Endothelial cell of umbilical vein (primary cell): Measurements from ENCODE around the gene FXR1. TPM values are rescaled to one million over a fixed set of nuclear protein-coding genes. Genes with fewer than 3 reads are reported as not detected.

Experiments used
- BruUV-seq: library from RNA; stranded (reverse); fragments of 400-500 nt; replicated peaks from 2 replicates; lab custom pipeline; 2021; lab: Mats Ljungman, UMichigan
- CTCF ChIA-PET: fragments of 300-600, 350-600 bp; sonication (Branson Sonifier 250); formaldehyde crosslinking; loops from one replicate; lab custom pipeline; 2021; ENCODE audit warnings: antibody characterized with exemption, inconsistent platforms; lab: Charles Lee
- POLR2A ChIA-PET: fragments of 300-600, 350-600 bp; sonication (Branson Sonifier 250); formaldehyde crosslinking; loops from one replicate; lab custom pipeline; 2021; ENCODE audit warnings: antibody characterized with exemption, inconsistent platforms; lab: Charles Lee
- DNase-seq: peaks from one replicate; pipeline ENCODE4 v3.0.0-alpha.2; 2011; ENCODE audit warnings: low read depth, low spot score
- FAIRE-seq: peaks from 2 replicates; lab custom pipeline; 2011; peaks lifted over from hg19 to GRCh38; lab: Jason Lieb, UNC
- H2AFZ ChIP-seq: 2 replicates; pipeline ENCODE4 v1.6.0; 2012; ENCODE audit warnings: low read depth, low read length, control low read depth, inconsistent platforms
- H3K27ac ChIP-seq: 2 replicates; pipeline ENCODE4 v1.5.1; 2011; ENCODE audit warnings: low read depth, mild to moderate bottlenecking, control low read depth, low read length, moderate library complexity; ENCODE audit not compliant: insufficient read depth
- H3K27me3 ChIP-seq, 2 experiments: 2 replicates each; pipeline versions ENCODE4 v1.6.0 to v1.6.1; 2011; ENCODE audit warnings: low read length in 2 of 2, mixed read lengths in 1 of 2; ENCODE audit not compliant: control insufficient read depth in 2 of 2, insufficient read depth in 2 of 2
- H3K36me3 ChIP-seq, 2 experiments: 2 replicates in 1 of 2; 3 replicates in 1 of 2; pipeline ENCODE4 v1.5.1; 2011; ENCODE audit warnings: low read length in 2 of 2, mild to moderate bottlenecking in 1 of 2, moderate library complexity in 1 of 2; ENCODE audit not compliant: control insufficient read depth in 2 of 2, insufficient read depth in 2 of 2; ENCODE audit errors: extremely low read depth in 1 of 2
- H3K4me1 ChIP-seq: 3 replicates; pipeline ENCODE4 v1.5.1; 2011; ENCODE audit warnings: mild to moderate bottlenecking, low read length; ENCODE audit not compliant: control insufficient read depth, insufficient read depth; ENCODE audit errors: extremely low read depth
- H3K4me2 ChIP-seq: 2 replicates; pipeline ENCODE4 v1.6.1; 2011; ENCODE audit warnings: low read length, control low read depth, mixed read lengths; ENCODE audit not compliant: insufficient read depth
- H3K4me3 ChIP-seq, 3 experiments: fragments of 200-600 bp in 1 of 3; sonication (generic), shearing (Covaris generic) in 1 of 3; replicated peaks in 1 of 3; 2 replicates each; pipeline ENCODE4 v1.5.1; 2011 to 2016; ENCODE audit warnings: control low read depth in 3 of 3, low read length in 3 of 3, mild to moderate bottlenecking in 2 of 3, inconsistent platforms in 1 of 3, low read depth in 1 of 3, moderate library complexity in 1 of 3; ENCODE audit not compliant: insufficient read depth in 1 of 3
- H3K79me2 ChIP-seq: 2 replicates; pipeline ENCODE4 v1.6.0; 2012; ENCODE audit warnings: low read length, inconsistent platforms; ENCODE audit not compliant: control insufficient read depth, insufficient read depth
- H3K9ac ChIP-seq: replicated peaks from 2 replicates; pipeline ENCODE3; 2011; ENCODE audit warnings: low read length, control low read depth; ENCODE audit not compliant: insufficient read depth; ENCODE audit errors: extremely low read depth
- H3K9me1 ChIP-seq: replicated peaks from 3 replicates; pipeline ENCODE4 v1.6.0; 2011; ENCODE audit warnings: mild to moderate bottlenecking, low read length; ENCODE audit not compliant: control insufficient read depth, insufficient read depth; ENCODE audit errors: extremely low read depth
- H3K9me3 ChIP-seq: replicated peaks from 2 replicates; pipeline ENCODE4 v1.5.1; 2012; ENCODE audit warnings: low read length, inconsistent platforms; ENCODE audit not compliant: control insufficient read depth, insufficient read depth
- H4K20me1 ChIP-seq: replicated peaks from 2 replicates; pipeline ENCODE3; 2011; ENCODE audit warnings: mild to moderate bottlenecking, low read length; ENCODE audit not compliant: control insufficient read depth, insufficient read depth; ENCODE audit errors: extremely low read depth
- EZH2 ChIP-seq: IDR thresholded peaks from 2 replicates; pipeline ENCODE4 v1.6.1; 2012; ENCODE audit warnings: borderline replicate concordance, low read depth, mild to moderate bottlenecking, moderate library complexity, low read length, inconsistent platforms; ENCODE audit not compliant: severe bottlenecking
- FOS ChIP-seq: IDR thresholded peaks from 2 replicates; pipeline ENCODE4 v1.6.1; 2011; ENCODE audit warnings: mild to moderate bottlenecking, low read length, moderate library complexity, borderline replicate concordance; ENCODE audit not compliant: insufficient read depth
- GATA2 ChIP-seq: IDR thresholded peaks from 2 replicates; pipeline ENCODE4 v1.7.0; 2011; ENCODE audit warnings: low read depth, mild to moderate bottlenecking, moderate library complexity, mixed read lengths, low read length; ENCODE audit not compliant: insufficient read length, insufficient read depth
- JUN ChIP-seq: IDR thresholded peaks from 2 replicates; pipeline ENCODE4 v1.6.1; 2011; ENCODE audit warnings: borderline replicate concordance, low read depth; ENCODE audit not compliant: insufficient read length, insufficient read depth
- MYC ChIP-seq: IDR thresholded peaks from one replicate; pipeline ENCODE4 v1.6.1; 2011; ENCODE audit warnings: mild to moderate bottlenecking, low read depth, low read length
- POLR2A ChIP-seq: IDR thresholded peaks from 2 replicates; pipeline ENCODE4 v1.6.1; 2012; ENCODE audit warnings: low read depth, mild to moderate bottlenecking, control low read depth, low read length
- POLR2AphosphoS5 ChIP-seq: IDR thresholded peaks from 2 replicates; pipeline ENCODE4 v1.6.1; 2012; ENCODE audit warnings: low read depth, mild to moderate bottlenecking, control low read depth, low read length, moderate library complexity; ENCODE audit not compliant: insufficient read depth
- dilution Hi-C: fragments of 300-500 bp; cut with MboI; formaldehyde crosslinking; loops from one replicate; pipeline ENCODE4 v1.15.0; 2019; ENCODE audit warnings: low sequenced_read_pairs; ENCODE audit not compliant: extremely low pct_ligation_motif_present
- intact Hi-C: fragments of 100-400 bp; cut with micrococcal nuclease; formaldehyde crosslinking; loops from one replicate; pipeline ENCODE4 v1.10.0; 2022
- polyA plus RNA-seq, 4 experiments: library from polyadenylated mRNA; depleted of rRNA in 3 of 4; stranded (reverse) in 3 of 4; unstranded in 1 of 4; fragments of >200 nt; gene quantifications; 2 replicates each; pipeline versions ENCODE4 v1.2.1 to v1.2.3, GENCODE V29; 2011 to 2012; ENCODE audit warnings: missing spikeins in 1 of 4
- total RNA-seq: library from RNA; stranded (reverse); gene quantifications from 2 replicates; pipeline ENCODE4 v1.2.3, GENCODE V29; 2021
- TF ChIP-seq, protein P1 (sequence below): IDR thresholded peaks from 2 replicates; pipeline ENCODE4 v1.6.1; 2011; ENCODE audit not compliant: insufficient read depth, insufficient read length

The FXR1 gene
- total and polyA plus RNA-seq, 2 donors (not counting 3 experiments of a cell fraction or from before 2014, with no cell fraction given): 87.3 to 186 TPM

DNA sequence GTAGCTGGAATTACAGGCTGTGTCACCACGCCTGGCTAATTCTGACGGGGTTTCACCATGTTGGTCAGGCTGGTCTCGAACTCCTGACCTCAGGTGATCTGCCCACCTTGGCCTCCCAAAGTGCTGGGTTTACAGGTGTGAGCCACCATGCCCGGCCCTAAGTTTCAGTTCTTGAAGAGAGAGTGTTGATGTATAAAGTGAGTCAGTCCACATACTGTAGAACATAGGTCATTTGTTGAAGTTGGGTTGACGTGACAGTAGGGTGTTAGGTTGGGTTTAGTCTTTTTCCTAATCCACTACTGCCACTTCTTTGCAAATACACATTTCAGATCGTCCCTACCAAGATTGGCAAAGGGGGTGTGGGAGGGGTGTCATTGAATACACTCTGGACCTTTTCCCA lies 61.8 kb downstream of the FXR1 start:
- CTCF ChIA-PET: no interaction called here
- Histone ChIP-seq H4K20me1 (no peaks in the 10 kb centered on the region), H3K4me2 (no peak overlapping the region), H3K4me1 (no peaks in the 10 kb centered on the region), H3K9ac (no peak overlapping the region), H3K36me3 (peaks cover 4 to 16% of the 10 kb centered on the region in 2 experiments), H3K27ac (no peak overlapping the region), H3K4me3 (no peak overlapping the region), H2AFZ (no peak overlapping the region), H3K9me3 (no peaks in the 10 kb centered on the region), H3K27me3 (no peaks in the 10 kb centered on the region), H3K9me1 (no peaks in the 10 kb centered on the region), H3K79me2 (no peaks in the 10 kb centered on the region)
- dilution Hi-C loops: no loop called here
- no TSS peak for BruUV-seq
- FAIRE-seq (no peak), DNase-seq (no peak)
- intact Hi-C loops: no loop called here
- POLR2A ChIA-PET: no interaction called here
- TF ChIP-seq POLR2A (no peak), FOS (no peak), JUN (no peak), GATA2 (no peak)
- TF ChIP-seq, protein P1, sequence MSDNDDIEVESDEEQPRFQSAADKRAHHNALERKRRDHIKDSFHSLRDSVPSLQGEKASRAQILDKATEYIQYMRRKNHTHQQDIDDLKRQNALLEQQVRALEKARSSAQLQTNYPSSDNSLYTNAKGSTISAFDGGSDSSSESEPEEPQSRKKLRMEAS: no peak

DNA sequence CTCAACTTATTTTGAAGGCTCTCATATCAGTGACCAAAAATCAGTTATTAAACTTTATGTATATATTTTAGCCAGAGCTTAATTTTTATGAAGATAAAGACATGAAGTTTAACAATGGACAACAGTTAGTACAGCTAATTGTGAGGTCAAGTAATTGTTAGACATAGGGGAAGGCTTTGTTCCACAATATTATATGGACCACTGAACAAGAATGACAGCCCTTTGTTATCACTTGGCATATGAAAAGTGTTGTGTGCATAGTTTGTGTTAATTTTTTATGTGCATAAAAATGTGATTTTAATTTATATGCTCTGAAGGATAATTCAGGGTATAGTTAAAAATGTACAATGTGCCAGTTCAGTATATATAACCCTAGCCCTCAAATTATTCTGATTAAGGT lies 65.0 kb downstream of the FXR1 start:
- intact Hi-C loops: no loop called here
- FAIRE-seq: no peak
- no peaks in the 10 kb centered on the region for H3K4me1 ChIP-seq
- H3K4me2 ChIP-seq: no peak overlapping the region
- H3K27ac ChIP-seq: no peak overlapping the region
- no peaks in the 10 kb centered on the region for H3K27me3 ChIP-seq
- H3K4me3 ChIP-seq: no peak overlapping the region
- no peaks in the 10 kb centered on the region for H4K20me1 ChIP-seq
- dilution Hi-C loops: no loop called here
- TF ChIP-seq JUN: no peak
- TF ChIP-seq EZH2: no peak
- TF ChIP-seq GATA2: no peak
- TF ChIP-seq, protein P1: no peak
- TF ChIP-seq POLR2AphosphoS5: no peak
- TF ChIP-seq MYC: no peak
- no peak for TF ChIP-seq POLR2A
- no TSS peak for BruUV-seq
- CTCF ChIA-PET: interaction anchor here (0.7 to 1.2 kb wide), 2 partner anchors 13 to 15 kb away, joined by 3 to 4 read pairs; no protein-coding TSS in a partner anchor
- no peak for DNase-seq
- no peak overlapping the region for H3K9ac ChIP-seq
- H3K36me3 ChIP-seq: peaks cover 2 to 4% of the 10 kb centered on the region in 2 experiments
- POLR2A ChIA-PET: no interaction called here
- H3K79me2 ChIP-seq: no peaks in the 10 kb centered on the region
- H3K9me1 ChIP-seq: no peaks in the 10 kb centered on the region
- H2AFZ ChIP-seq: no peak overlapping the region
- H3K9me3 ChIP-seq: no peaks in the 10 kb centered on the region
